Measurements from ENCODE around the gene MYO5B.

DNA sequence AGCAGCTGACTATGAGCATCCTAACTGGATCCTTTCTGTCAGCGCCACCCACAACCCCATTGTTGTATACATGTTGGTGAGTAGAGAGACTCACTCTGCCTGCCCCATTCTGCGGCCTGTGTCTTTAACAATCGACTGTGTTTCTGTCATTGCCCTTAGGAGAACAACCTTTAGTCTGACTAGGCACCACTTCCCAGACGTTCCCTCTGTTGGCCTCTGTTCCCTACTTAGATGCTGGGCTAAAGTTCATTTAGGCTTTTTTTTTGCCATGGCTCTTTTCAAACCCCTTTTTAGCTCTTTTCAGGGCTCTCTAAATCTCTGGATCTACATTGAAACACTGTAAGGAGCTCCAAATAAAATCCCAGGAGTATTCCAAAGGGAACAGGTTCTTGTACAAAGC is 361.1 kb downstream of the MYO5B start:
- TF ChIP-seq, protein P1, sequence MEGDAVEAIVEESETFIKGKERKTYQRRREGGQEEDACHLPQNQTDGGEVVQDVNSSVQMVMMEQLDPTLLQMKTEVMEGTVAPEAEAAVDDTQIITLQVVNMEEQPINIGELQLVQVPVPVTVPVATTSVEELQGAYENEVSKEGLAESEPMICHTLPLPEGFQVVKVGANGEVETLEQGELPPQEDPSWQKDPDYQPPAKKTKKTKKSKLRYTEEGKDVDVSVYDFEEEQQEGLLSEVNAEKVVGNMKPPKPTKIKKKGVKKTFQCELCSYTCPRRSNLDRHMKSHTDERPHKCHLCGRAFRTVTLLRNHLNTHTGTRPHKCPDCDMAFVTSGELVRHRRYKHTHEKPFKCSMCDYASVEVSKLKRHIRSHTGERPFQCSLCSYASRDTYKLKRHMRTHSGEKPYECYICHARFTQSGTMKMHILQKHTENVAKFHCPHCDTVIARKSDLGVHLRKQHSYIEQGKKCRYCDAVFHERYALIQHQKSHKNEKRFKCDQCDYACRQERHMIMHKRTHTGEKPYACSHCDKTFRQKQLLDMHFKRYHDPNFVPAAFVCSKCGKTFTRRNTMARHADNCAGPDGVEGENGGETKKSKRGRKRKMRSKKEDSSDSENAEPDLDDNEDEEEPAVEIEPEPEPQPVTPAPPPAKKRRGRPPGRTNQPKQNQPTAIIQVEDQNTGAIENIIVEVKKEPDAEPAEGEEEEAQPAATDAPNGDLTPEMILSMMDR (conservative IDR thresholded peaks at IDR 0.05), result no peak
- TF ChIP-seq ZFX (IDR thresholded peaks at IDR 0.05), result no peak
